Fibroblast of lung (primary cell): ENCODE measurements around the gene RIPPLY2.

Experiments
- CTCF ChIP-seq, 2 donors: IDR thresholded peaks in 1 of 2; conservative IDR thresholded peaks in 1 of 2; 1 replicate in 1 of 2; 2 replicates in 1 of 2; pipeline ENCODE4 v1.5.1; 2011 to 2012; ENCODE audit warnings: low read length in 2 of 2, control low read depth in 1 of 2, inconsistent platforms in 1 of 2, low read depth in 1 of 2, mild to moderate bottlenecking in 1 of 2
- EZH2 ChIP-seq: IDR thresholded peaks from 2 replicates; pipeline ENCODE4 v1.5.1; 2012; ENCODE audit warnings: low read length, control low read depth, mild to moderate bottlenecking; ENCODE audit errors: missing control alignments

GRCh38 chr6:83891586-83891985, 38.4 kb downstream of the RIPPLY2 start:
- no peak for TF ChIP-seq CTCF (conservative IDR thresholded peaks at IDR 0.05 in 1 of 2, IDR thresholded peaks at IDR 0.05 in 1 of 2; ENCODE audit: low read depth in 1 of 2, low read length in 2 of 2)
- TF ChIP-seq EZH2: no peak
